Stomach (tissue), 9 donors: ENCODE measurements around the gene PA2G4. TPM values are rescaled to one million over a fixed set of nuclear protein-coding genes. Genes with fewer than 3 reads are reported as not detected.

ENCODE experiments used
- DNase-seq, 2 donors: peaks; one replicate each; pipeline versions ENCODE4 v3.0.0 to v3.0.0-alpha.2; 2013 to 2019
- H3K27ac ChIP-seq, 5 donors: fragments of 200-600 bp in 4 of 5; sonication (generic) in 4 of 5; one replicate each; pipeline ENCODE4 v1.5.1; 2013 to 2019; ENCODE audit warnings: mild to moderate bottlenecking in 1 of 5, moderate library complexity in 1 of 5
- H3K27me3 ChIP-seq, 3 donors: fragments of 200-600 bp; sonication (generic); one replicate each; pipeline ENCODE4 v1.5.1; 2017 to 2019; ENCODE audit warnings: mixed run types in 1 of 3
- H3K36me3 ChIP-seq, 4 donors: fragments of 200-600 bp; sonication (generic); 1 replicate in 3 of 4; 2 replicates in 1 of 4; pipeline ENCODE4 v1.5.1; 2016 to 2019
- H3K4me1 ChIP-seq, 4 donors: fragments of 200-600 bp; sonication (generic); one replicate each; pipeline ENCODE4 v1.5.1; 2016 to 2019
- H3K4me3 ChIP-seq, 4 donors: fragments of 200-600 bp; sonication (generic) in 3 of 4; one replicate each; pipeline ENCODE4 v1.5.1; 2016 to 2019; ENCODE audit warnings: mild to moderate bottlenecking in 1 of 4
- H3K9me3 ChIP-seq, 4 donors: fragments of 200-600 bp; sonication (generic); one replicate each; pipeline ENCODE4 v1.5.1; 2016 to 2019
- EP300 ChIP-seq: sonication (generic); formaldehyde crosslinking; IDR thresholded peaks from one replicate; pipeline ENCODE4 v1.6.1; 2017; ENCODE audit warnings: antibody characterized with exemption
- POLR2A ChIP-seq, 4 donors: fragments of 450-650 bp; IDR thresholded peaks; one replicate each; pipeline ENCODE4 v1.6.1; 2016; ENCODE audit warnings: antibody characterized with exemption in 4 of 4, control low read depth in 2 of 4, mild to moderate bottlenecking in 1 of 4, moderate library complexity in 1 of 4
- POLR2AphosphoS5 ChIP-seq, 3 donors: sonication (generic); formaldehyde crosslinking; IDR thresholded peaks; one replicate each; pipeline ENCODE4 v1.6.1; 2016; ENCODE audit warnings: antibody characterized with exemption in 3 of 3
- WGBS, 5 donors: extraction: QIAGEN DNeasy Blood & Tissue Kit in 3 of 5; methylation state at CpG; one replicate each; pipeline versions ENCODE4 v1.1.5 to v1.1.7; 2013 to 2018; 5-methylcytosine and 5-hydroxymethylcytosine counted together
- intact Hi-C: fragments of 100-400 bp; cut with DNase I; formaldehyde crosslinking; loops from one replicate; pipeline ENCODE4 v1.15.1; 2023; ENCODE audit warnings: low total_unique reads
- polyA plus RNA-seq, 3 donors: library from polyadenylated mRNA; stranded (reverse); fragments of 200-250 nt; gene quantifications; one replicate each; pipeline ENCODE4 v1.2.3, GENCODE V29; 2013
- total RNA-seq, 5 donors: library from RNA; depleted of rRNA; stranded (reverse); fragments of >200 nt; gene quantifications; one replicate each; pipeline versions ENCODE4 v1.1.0 to v1.2.3, GENCODE V29; 2014 to 2016
- TF ChIP-seq, protein P1 (sequence below), 7 experiments: fragments of 450-650 bp in 4 of 7; fragments of 200-600 bp in 3 of 7; sonication (generic) in 3 of 7; IDR thresholded peaks; one replicate each; pipeline ENCODE4 v1.5.1; 2016 to 2019; ENCODE audit warnings: antibody characterized with exemption in 7 of 7, control low read depth in 2 of 7, mild to moderate bottlenecking in 1 of 7
- donor health status: healthy with polysubstance abuse.
- donor health status: Bipolar disorder and iron deficiency.
- donor health status: healthy.

PA2G4 gene
- total and polyA plus RNA-seq, 8 donors, result 33.8 to 144 (median 84.6) TPM

DNA sequence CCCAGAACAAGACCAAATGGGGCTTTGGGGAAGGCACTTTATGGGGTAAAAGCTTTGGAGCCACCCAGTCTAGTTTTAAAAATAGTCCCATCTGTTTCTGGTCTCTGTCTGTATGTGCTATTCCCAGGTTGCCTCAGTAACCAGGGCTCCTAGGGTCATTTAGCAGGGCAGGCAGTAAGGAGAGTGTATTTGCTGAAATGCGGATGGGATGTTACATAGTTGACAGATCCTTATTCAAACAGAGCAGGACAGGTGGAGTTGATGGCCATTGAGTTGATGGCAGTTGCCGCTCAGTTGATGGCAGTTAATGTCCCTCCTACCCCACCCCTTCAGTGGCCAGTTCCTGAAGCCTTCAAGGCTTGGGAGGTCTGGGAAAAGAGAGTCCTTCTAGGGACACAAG is 18.3 kb downstream of the PA2G4 start:
- Histone ChIP-seq H3K4me3 (no peak overlapping the region), H3K36me3 (peaks cover 11 to 37% (median 22%) of the 10 kb centered on the region in 4 donors), H3K9me3 (no peaks in the 10 kb centered on the region), H3K27ac (peak overlapping the region in 3 of 5 donors; percentile 11 to 95 (median 21)), H3K27me3 (no peaks in the 10 kb centered on the region), H3K4me1 (peaks cover 35 to 78% (median 55%) of the 10 kb centered on the region in 4 donors)
- no peak for DNase-seq
- intact Hi-C loops, result loop anchor here (5.0 kb wide), 1 partner anchor 40 kb away; no protein-coding TSS in a partner anchor
- TF ChIP-seq POLR2AphosphoS5 (IDR thresholded peaks at IDR 0.05), result no peak
- TF ChIP-seq POLR2A (IDR thresholded peaks at IDR 0.05), result no peak
- TF ChIP-seq EP300, result no peak
- TF ChIP-seq, protein P1, sequence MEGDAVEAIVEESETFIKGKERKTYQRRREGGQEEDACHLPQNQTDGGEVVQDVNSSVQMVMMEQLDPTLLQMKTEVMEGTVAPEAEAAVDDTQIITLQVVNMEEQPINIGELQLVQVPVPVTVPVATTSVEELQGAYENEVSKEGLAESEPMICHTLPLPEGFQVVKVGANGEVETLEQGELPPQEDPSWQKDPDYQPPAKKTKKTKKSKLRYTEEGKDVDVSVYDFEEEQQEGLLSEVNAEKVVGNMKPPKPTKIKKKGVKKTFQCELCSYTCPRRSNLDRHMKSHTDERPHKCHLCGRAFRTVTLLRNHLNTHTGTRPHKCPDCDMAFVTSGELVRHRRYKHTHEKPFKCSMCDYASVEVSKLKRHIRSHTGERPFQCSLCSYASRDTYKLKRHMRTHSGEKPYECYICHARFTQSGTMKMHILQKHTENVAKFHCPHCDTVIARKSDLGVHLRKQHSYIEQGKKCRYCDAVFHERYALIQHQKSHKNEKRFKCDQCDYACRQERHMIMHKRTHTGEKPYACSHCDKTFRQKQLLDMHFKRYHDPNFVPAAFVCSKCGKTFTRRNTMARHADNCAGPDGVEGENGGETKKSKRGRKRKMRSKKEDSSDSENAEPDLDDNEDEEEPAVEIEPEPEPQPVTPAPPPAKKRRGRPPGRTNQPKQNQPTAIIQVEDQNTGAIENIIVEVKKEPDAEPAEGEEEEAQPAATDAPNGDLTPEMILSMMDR (IDR thresholded peaks at IDR 0.05), result no peak
- 77 to 89% (median 87%) methylated on average over 2 of the region's 2 CpGs for WGBS, 5 donors

- 31 to 55% (median 52%) methylated on average over 4 of the region's 4 CpGs for WGBS, 5 donors
- H3K4me3 ChIP-seq, result no peak overlapping the region
- no peaks in the 10 kb centered on the region for H3K27me3 ChIP-seq
- H3K9me3 ChIP-seq, result no peaks in the 10 kb centered on the region
- peaks cover 11 to 37% (median 22%) of the 10 kb centered on the region in 4 donors for H3K36me3 ChIP-seq
- H3K27ac ChIP-seq, result peak overlapping the region in 4 of 5 donors; percentile 48 to 97 (median 92)
- DNase-seq, result peak in 1 of 2 donors; percentile 59
- no peak for TF ChIP-seq POLR2A (IDR thresholded peaks at IDR 0.05)
- TF ChIP-seq EP300, result no peak
- TF ChIP-seq, protein P1 (IDR thresholded peaks at IDR 0.05), result no peak
- no peak for TF ChIP-seq POLR2AphosphoS5 (IDR thresholded peaks at IDR 0.05)
- intact Hi-C loops, result loop anchor here (5.0 kb wide), 1 partner anchor 38 kb away; no protein-coding TSS in a partner anchor
- peaks cover 28 to 67% (median 53%) of the 10 kb centered on the region in 4 donors for H3K4me1 ChIP-seq
Measured at GRCh38 chr12:56124133-56124532, 19.8 kb downstream of the PA2G4 start.

GRCh38 chr12:56126732-56127239 is 22.4 kb downstream of the PA2G4 start:
- no peak for DNase-seq
- Histone ChIP-seq H3K4me1 (peaks cover 28 to 70% (median 56%) of the 10 kb centered on the region in 4 donors), H3K9me3 (no peaks in the 10 kb centered on the region), H3K4me3 (peak overlapping the region in 1 of 4 donors; percentile 67), H3K27me3 (no peaks in the 10 kb centered on the region), H3K36me3 (peaks cover 12 to 32% (median 21%) of the 10 kb centered on the region in 4 donors), H3K27ac (peak overlapping the region in 4 of 5 donors; percentile 88 to 97 (median 94))
- WGBS, 5 donors, result 33 to 58% (median 42%) methylated on average over 3 of the region's 3 CpGs
- TF ChIP-seq POLR2A (IDR thresholded peaks at IDR 0.05), result no peak
- TF ChIP-seq EP300, result no peak
- TF ChIP-seq, protein P1 (IDR thresholded peaks at IDR 0.05), result no peak
- TF ChIP-seq POLR2AphosphoS5 (IDR thresholded peaks at IDR 0.05), result no peak
- intact Hi-C loops, result no loop called here

- DNase-seq, result no peak
- 0 to 2% (median 0%) methylated on average over 8 of the region's 8 CpGs for WGBS, 5 donors
- H3K9me3 ChIP-seq, result no peaks in the 10 kb centered on the region
- TF ChIP-seq POLR2AphosphoS5 (IDR thresholded peaks at IDR 0.05) (peak in 1 of 3 donors; percentile 14), EP300 (no peak), POLR2A (IDR thresholded peaks at IDR 0.05) (peak in 1 of 4 donors; percentile 26)
- TF ChIP-seq, protein P1 (IDR thresholded peaks at IDR 0.05), result no peak
- H3K4me3 ChIP-seq, result peak overlapping the region; percentile 32 to 93 (median 73)
- H3K4me1 ChIP-seq, result peaks cover 28 to 68% (median 53%) of the 10 kb centered on the region in 4 donors
- intact Hi-C loops, result no loop called here
- H3K27me3 ChIP-seq, result no peaks in the 10 kb centered on the region
- peak overlapping the region; percentile 53 to 97 (median 93) for H3K27ac ChIP-seq
- peaks cover 19 to 32% (median 23%) of the 10 kb centered on the region in 4 donors for H3K36me3 ChIP-seq
Measured at GRCh38 chr12:56127485-56127887, 23.1 kb downstream of the PA2G4 start.
